ENCODE measurements around the gene ATP1A4. TPM values are rescaled to one million over a fixed set of nuclear protein-coding genes. Genes with fewer than 3 reads are reported as not detected.

The ATP1A4 gene
- total and polyA plus RNA-seq, 10 of the 15 experiments (the other 5 are each of a cell fraction or from before 2014, with no cell fraction given) = 0.31 to 1.0 (median 0.54) TPM

GRCh38 chr1:160171980-160172379 lies 20.6 kb downstream of the ATP1A4 start:
- no TSS peak for BruUV-seq (replicated peaks)

More at GRCh38 chr1:160171980-160172379, 20.6 kb downstream of the ATP1A4 start:
- Histone ChIP-seq H3K9ac (ENCODE audit: control insufficient read depth, insufficient read depth, low read length) (no peak overlapping the region), H3K27me3 (replicated peaks in 1 of 2; ENCODE audit: control insufficient read depth in 2 of 2, insufficient read depth in 2 of 2, low read length in 1 of 2) (no peaks in the 10 kb centered on the region; a peak in 1 of 4 replicates), H3K4me3 (no peak overlapping the region), H3K36me3 (ENCODE audit: control insufficient read depth in 2 of 2, insufficient read depth in 2 of 2, low read length in 1 of 2) (no peaks in the 10 kb centered on the region), H3K27ac (ENCODE audit: control insufficient read depth, insufficient read depth) (no peak overlapping the region), H4K20me1 (ENCODE audit: control insufficient read depth, insufficient read depth) (no peaks in the 10 kb centered on the region), H2AFZ (ENCODE audit: control insufficient read depth, low read depth, low read length) (no peak overlapping the region), H3K79me2 (ENCODE audit: control insufficient read depth, insufficient read depth, low read length) (no peaks in the 10 kb centered on the region), H3K4me1 (ENCODE audit: control insufficient read depth, insufficient read depth, low read length) (peaks cover 16% of the 10 kb centered on the region), H3K9me3 (replicated peaks; ENCODE audit: control insufficient read depth, insufficient read depth, low read length) (no peaks in the 10 kb centered on the region), H3K4me2 (ENCODE audit: control insufficient read depth, insufficient read depth) (no peak overlapping the region)
- ATAC-seq (no peak), DNase-seq (ENCODE audit: low read depth, low spot score) (no peak), FAIRE-seq (no peak)
- WGBS (ENCODE audit: insufficient coverage, insufficient replicate concordance, low lambda C conversion rate, missing lambda C conversion rate) = 43% methylated on average over 9 of the region's 9 CpGs
- CTCF ChIA-PET = interaction anchor here (0.5 to 1.4 kb wide), 3 partner anchors 30 to 92 kb away, joined by 3 to 6 read pairs (median 4); no protein-coding TSS in a partner anchor
- RAD21 ChIA-PET (ENCODE audit: unreplicated experiment) = interaction anchor here (1.1 kb wide), 1 partner anchor 80 kb away, joined by 3 read pairs; no protein-coding TSS in a partner anchor
- POLR2A ChIA-PET = no interaction called here
- intact Hi-C loops (cut with micrococcal nuclease; ENCODE audit: unreplicated experiment) = no loop called here
- TF ChIP-seq SMARCA5 (IDR thresholded peaks at IDR 0.05) = no peak
- no peak for TF ChIP-seq ZBED1 (IDR thresholded peaks at IDR 0.05; ENCODE audit: borderline replicate concordance)
- no peak for TF ChIP-seq CTCF (IDR thresholded peaks at IDR 0.05 in 2 of 3, conservative IDR thresholded peaks at IDR 0.05 in 1 of 3; ENCODE audit: control insufficient read depth in 2 of 3, extremely low read depth in 1 of 3, insufficient read depth in 1 of 3, low read depth in 3 of 3, low read length in 3 of 3)
- in situ Hi-C loops (cut with MboI) = no loop called here
- SMC1A ChIA-PET (ENCODE audit: uncharacterized antibody, unreplicated experiment) = interaction anchor here (1.2 kb wide), 1 partner anchor 21 kb away, joined by 5 read pairs; no protein-coding TSS in a partner anchor
